ENCODE measurements around the gene ERBB4. TPM values are rescaled to one million over a fixed set of nuclear protein-coding genes. Genes with fewer than 3 reads are reported as not detected.
"Not testable (repeated sequence)": the region's sequence is repeated elsewhere in the genome, so short reads cannot be mapped to it uniquely, and the experiment has no call there.

The ERBB4 gene
- polyA plus RNA-seq, 1 experiment, result not detected

- ChIA-PET CTCF (no interaction called here), POLR2A (no interaction called here)
- Histone ChIP-seq H3K27me3 (ENCODE audit: control insufficient read depth, insufficient read depth, low read length) (no peaks in the 10 kb centered on the region), H3K4me3 (ENCODE audit: low read depth, low read length) (no peak overlapping the region), H3K9me3 (ENCODE audit: control insufficient read depth, insufficient read depth, low read length) (peaks cover 7% of the 10 kb centered on the region; the same call in 1 of the 2 replicates), H3K27ac (ENCODE audit: low read depth, low read length) (no peak overlapping the region)
- no peak for DNase-seq (ENCODE audit: low read depth, low spot score)
- no peak for TF ChIP-seq CTCF (IDR thresholded peaks at IDR 0.05; ENCODE audit: low read depth, low read length)
Measured at GRCh38 chr2:211609127-211609526, 929.5 kb downstream of the ERBB4 start.

GRCh38 chr2:211599146-211599545 is 939.5 kb downstream of the ERBB4 start:
- ChIA-PET POLR2A (no interaction called here), CTCF (no interaction called here)
- Histone ChIP-seq H3K27me3 (ENCODE audit: control insufficient read depth, insufficient read depth, low read length) (no peaks in the 10 kb centered on the region), H3K4me3 (ENCODE audit: low read depth, low read length) (no peak overlapping the region), H3K27ac (ENCODE audit: low read depth, low read length) (no peak overlapping the region), H3K9me3 (ENCODE audit: control insufficient read depth, insufficient read depth, low read length) (peaks cover 18% of the 10 kb centered on the region)
- DNase-seq (ENCODE audit: low read depth, low spot score), result no peak
- TF ChIP-seq CTCF (IDR thresholded peaks at IDR 0.05; ENCODE audit: low read depth, low read length), result no peak

- no peak overlapping the region for H3K4me3 ChIP-seq (ENCODE audit: low read depth, low read length)
- DNase-seq (ENCODE audit: low read depth, low spot score), result no peak
- CTCF ChIA-PET, result no interaction called here
- POLR2A ChIA-PET, result no interaction called here
- H3K27me3 ChIP-seq (ENCODE audit: control insufficient read depth, insufficient read depth, low read length), result no peaks in the 10 kb centered on the region
- H3K9me3 ChIP-seq (ENCODE audit: control insufficient read depth, insufficient read depth, low read length), result peaks cover 24% of the 10 kb centered on the region
- H3K27ac ChIP-seq (ENCODE audit: low read depth, low read length), result no peak overlapping the region
- TF ChIP-seq CTCF (IDR thresholded peaks at IDR 0.05; ENCODE audit: low read depth, low read length), result no peak
Measured at GRCh38 chr2:211598238-211598637, 940.4 kb downstream of the ERBB4 start.

GRCh38 chr2:211592006-211592405 is 946.6 kb downstream of the ERBB4 start:
- POLR2A ChIA-PET; CTCF ChIA-PET; DNase-seq (ENCODE audit: low read depth, low spot score): not testable (repeated sequence)

GRCh38 chr2:211591426-211591825 is 947.2 kb downstream of the ERBB4 start:
- DNase-seq (ENCODE audit: low read depth, low spot score), result no peak
- ChIA-PET CTCF (no interaction called here), POLR2A (no interaction called here)
- no peaks in the 10 kb centered on the region for H3K27me3 ChIP-seq (ENCODE audit: control insufficient read depth, insufficient read depth, low read length)
- no peak for TF ChIP-seq CTCF (IDR thresholded peaks at IDR 0.05; ENCODE audit: low read depth, low read length)
- no peak overlapping the region for H3K4me3 ChIP-seq (ENCODE audit: low read depth, low read length)
- no peak overlapping the region for H3K27ac ChIP-seq (ENCODE audit: low read depth, low read length)
- H3K9me3 ChIP-seq (ENCODE audit: control insufficient read depth, insufficient read depth, low read length), result peaks cover 15% of the 10 kb centered on the region

More at GRCh38 chr2:211592006-211592405, 946.6 kb downstream of the ERBB4 start:
- H3K4me3 ChIP-seq (ENCODE audit: low read depth, low read length); H3K27ac ChIP-seq (ENCODE audit: low read depth, low read length); H3K27me3 ChIP-seq (ENCODE audit: control insufficient read depth, insufficient read depth, low read length): not testable (repeated sequence)
- peaks cover 17% of the 10 kb centered on the region for H3K9me3 ChIP-seq (ENCODE audit: control insufficient read depth, insufficient read depth, low read length)

- H3K27me3 ChIP-seq (ENCODE audit: control insufficient read depth, insufficient read depth, low read length), result no peaks in the 10 kb centered on the region
- ChIA-PET POLR2A (no interaction called here), CTCF (no interaction called here)
- no peak for TF ChIP-seq CTCF (IDR thresholded peaks at IDR 0.05; ENCODE audit: low read depth, low read length)
- DNase-seq (ENCODE audit: low read depth, low spot score), result no peak
- H3K4me3 ChIP-seq (ENCODE audit: low read depth, low read length), result no peak overlapping the region
- H3K9me3 ChIP-seq (ENCODE audit: control insufficient read depth, insufficient read depth, low read length), result peaks cover 7% of the 10 kb centered on the region
- no peak overlapping the region for H3K27ac ChIP-seq (ENCODE audit: low read depth, low read length)
Measured at GRCh38 chr2:211568439-211568838, 970.2 kb downstream of the ERBB4 start.
